Right lobe of liver (tissue), 4 donors: ENCODE data around the gene TEK.

Source experiments
- CTCF ChIP-seq, 4 donors: fragments of 200-600 bp in 3 of 4; fragments of 450-650 bp in 1 of 4; IDR thresholded peaks; one replicate each; pipeline versions ENCODE4 v1.5.1 to v1.8.0; 2016 to 2022; ENCODE audit warnings: antibody characterized with exemption in 4 of 4, mild to moderate bottlenecking in 2 of 4
- POLR2A ChIP-seq: fragments of 450-650 bp; IDR thresholded peaks from one replicate; pipeline ENCODE4 v1.6.1; 2017; ENCODE audit warnings: antibody characterized with exemption, mild to moderate bottlenecking
- donor health status: DM: no; HTN: no; CAD: no.
- donor health status: DM: no; HTN: no; CAD: no.
- donor health status: DM: no; HTN: yes; CAD: no.

GRCh38 chr9:27094640-27095298 is 14.3 kb upstream of the TEK start:
- TF ChIP-seq CTCF (IDR thresholded peaks at IDR 0.05) (no peak), POLR2A (no peak)
